Heart left ventricle (tissue), 13 donors: ENCODE data around the gene STAG1.

Experiments used
- POLR2A ChIP-seq, 2 donors: fragments of 450-650 bp; IDR thresholded peaks; one replicate each; pipeline ENCODE4 v1.6.1; 2017; ENCODE audit warnings: antibody characterized with exemption in 2 of 2, mild to moderate bottlenecking in 2 of 2, moderate library complexity in 2 of 2
- TF ChIP-seq, protein P1 (sequence below), 12 donors: fragments of 200-600 bp; sonication (generic) in 4 of 12; IDR thresholded peaks; one replicate each; pipeline versions ENCODE4 v1.5.0 to v1.8.0; 2018 to 2022; ENCODE audit warnings: antibody characterized with exemption in 12 of 12, mild to moderate bottlenecking in 5 of 12
- donor health status: ischemic (EF 13 %, LVEDD 7.1; RV severe dilation, severe dysfunction).
- donor health status: DM: no; HTN: yes; CAD: no.
- donor health status: DM: no; HTN: no; CAD: no.
- donor health status: ischemic (EF 25% LVEDD 6.9; RV normal size, moderate dysfunction).
- donor health status: ischemic (EF 25% LVEDD 5.7; RV mildly dilated, moderate dysfunction).
- donor health status: ischemic (EF 35%, LVEDD 5.7; RV mildly dilated, moderate dysfunction).
- donor health status: nonischemic (EF 11% LVEDD 7.7; RV severe dilation, severe dysfunction).
- donor health status: DM: yes; HTN: yes; CAD: no.
- donor health status: PGD.
- donor health status: ischemic (EF 29% LVEDD 5.4; RV normal size, mild dysfunction).
- donor health status: nonischemic (EF 23%, LVEDD 6.1; RV moderate dilation, normal function).

DNA sequence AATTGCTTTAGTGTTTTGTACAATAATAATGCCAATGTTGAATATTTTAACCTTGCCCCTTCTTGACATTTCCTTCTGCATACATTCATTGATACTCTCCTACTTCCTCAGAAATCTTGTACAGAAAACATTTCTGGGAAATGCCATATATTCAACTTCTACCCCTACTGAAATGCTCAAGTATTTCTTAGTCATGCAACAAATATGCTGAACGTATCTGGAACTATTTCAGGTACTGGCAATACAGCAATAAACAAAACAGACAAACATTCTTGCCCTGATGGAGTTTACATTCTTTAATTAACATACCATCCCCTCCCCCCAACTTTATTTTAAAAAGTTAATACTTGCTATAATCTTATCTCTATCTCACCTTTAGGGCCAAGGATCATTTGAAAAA lies 147.2 kb downstream of the STAG1 start:
- TF ChIP-seq, protein P1, sequence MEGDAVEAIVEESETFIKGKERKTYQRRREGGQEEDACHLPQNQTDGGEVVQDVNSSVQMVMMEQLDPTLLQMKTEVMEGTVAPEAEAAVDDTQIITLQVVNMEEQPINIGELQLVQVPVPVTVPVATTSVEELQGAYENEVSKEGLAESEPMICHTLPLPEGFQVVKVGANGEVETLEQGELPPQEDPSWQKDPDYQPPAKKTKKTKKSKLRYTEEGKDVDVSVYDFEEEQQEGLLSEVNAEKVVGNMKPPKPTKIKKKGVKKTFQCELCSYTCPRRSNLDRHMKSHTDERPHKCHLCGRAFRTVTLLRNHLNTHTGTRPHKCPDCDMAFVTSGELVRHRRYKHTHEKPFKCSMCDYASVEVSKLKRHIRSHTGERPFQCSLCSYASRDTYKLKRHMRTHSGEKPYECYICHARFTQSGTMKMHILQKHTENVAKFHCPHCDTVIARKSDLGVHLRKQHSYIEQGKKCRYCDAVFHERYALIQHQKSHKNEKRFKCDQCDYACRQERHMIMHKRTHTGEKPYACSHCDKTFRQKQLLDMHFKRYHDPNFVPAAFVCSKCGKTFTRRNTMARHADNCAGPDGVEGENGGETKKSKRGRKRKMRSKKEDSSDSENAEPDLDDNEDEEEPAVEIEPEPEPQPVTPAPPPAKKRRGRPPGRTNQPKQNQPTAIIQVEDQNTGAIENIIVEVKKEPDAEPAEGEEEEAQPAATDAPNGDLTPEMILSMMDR (IDR thresholded peaks at IDR 0.05) = no peak
- TF ChIP-seq POLR2A (IDR thresholded peaks at IDR 0.05) = no peak
